ENCODE results near the gene NENF.
A peak's percentile ranks its signal among the peaks of the same experiment; 100 is the strongest.
"Not testable (repeated sequence)": the region's sequence is repeated elsewhere in the genome, so short reads cannot be mapped to it uniquely, and the experiment has no call there.

NENF gene

DNA sequence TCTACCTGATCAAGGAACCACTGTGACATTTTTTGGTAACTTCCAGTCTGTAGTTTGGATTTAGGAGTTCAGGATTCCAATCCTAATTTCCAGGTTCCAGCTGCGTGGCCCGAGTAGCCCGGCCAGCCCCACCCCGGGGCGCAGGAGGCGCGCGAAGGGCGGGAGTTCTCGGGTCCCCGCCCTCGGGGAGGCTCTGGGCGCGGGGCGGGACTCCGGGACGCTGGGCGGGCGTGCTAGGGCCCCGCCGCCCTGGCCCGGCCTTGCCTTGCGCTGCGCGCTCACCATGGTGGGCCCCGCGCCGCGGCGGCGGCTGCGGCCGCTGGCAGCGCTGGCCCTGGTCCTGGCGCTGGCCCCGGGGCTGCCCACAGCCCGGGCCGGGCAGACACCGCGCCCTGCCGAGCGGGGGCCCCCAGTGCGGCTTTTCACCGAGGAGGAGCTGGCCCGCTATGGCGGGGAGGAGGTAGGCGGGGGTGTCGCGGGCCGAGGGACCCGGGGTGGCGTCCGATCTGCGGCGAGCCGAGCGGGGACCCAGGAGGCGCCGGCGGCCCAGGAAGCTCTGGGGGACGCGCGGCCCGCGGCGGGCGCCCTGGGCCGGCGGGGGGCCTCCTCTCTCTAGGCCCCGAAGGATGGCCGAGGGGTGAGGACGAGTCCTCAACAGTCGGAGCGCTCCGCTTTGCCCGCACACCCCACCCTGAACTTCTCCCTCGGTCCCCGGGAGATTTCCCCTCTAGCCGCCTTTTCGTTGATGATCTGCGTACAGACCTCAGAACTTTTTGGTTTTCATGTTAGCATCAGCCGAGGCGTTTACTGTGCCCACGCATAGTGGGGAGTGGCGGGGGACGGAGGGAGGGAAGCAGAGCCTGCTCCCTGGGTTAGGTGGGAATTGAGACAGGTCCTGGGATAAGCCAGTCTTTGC is at the start of gene NENF:
NENF (plus strand) TSS at position 260 of the 916 bp plus-strand sequence; CDS start at position 284, 24 bp downstream.
- Mint-ChIP-seq H3K9me3 (no peaks in the 10 kb centered on the region), H3K36me3 (ENCODE audit: low read depth) (peaks cover 4% of the 10 kb centered on the region), H3K4me3 (peak within 1 kb of the TSS; percentile 80 to 87 (median 86)), H3K27ac (no peak within 1 kb of the TSS), H3K27me3 (ENCODE audit: low read depth) (no peaks in the 10 kb centered on the region), H3K4me1 (peaks cover 9% of the 10 kb centered on the region)
- TF ChIP-seq CTCF (IDR thresholded peaks at IDR 0.05; ENCODE audit: unreplicated experiment in 3 of 3), result no peak

DNA sequence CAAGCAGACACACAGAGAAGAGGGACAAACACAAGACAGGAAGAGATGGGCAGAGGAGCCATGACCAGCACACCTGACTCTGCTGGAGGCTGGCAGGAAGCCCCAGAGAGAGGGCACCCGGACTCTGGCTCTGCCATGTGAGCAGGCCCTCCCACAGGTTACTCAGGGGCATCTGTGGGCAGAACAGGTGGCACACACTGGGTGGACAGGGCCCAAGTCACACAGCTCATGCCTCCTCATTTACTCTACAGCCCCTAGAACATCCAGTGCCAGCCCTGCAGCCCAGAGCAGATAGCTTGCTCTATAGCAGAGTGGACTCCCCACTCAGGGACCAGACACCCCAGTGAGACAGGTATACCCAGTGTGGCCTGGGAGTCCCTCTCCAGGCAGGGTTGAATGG is 46.7 kb upstream of the NENF start:
- Mint-ChIP-seq H3K27ac (no peak overlapping the region), H3K27me3 (ENCODE audit: low read depth) (no peaks in the 10 kb centered on the region), H3K9me3 (peaks cover 19% of the 10 kb centered on the region), H3K4me3 (no peak overlapping the region), H3K4me1 (no peaks in the 10 kb centered on the region), H3K36me3 (ENCODE audit: low read depth) (peaks cover 75% of the 10 kb centered on the region)
- TF ChIP-seq CTCF (IDR thresholded peaks at IDR 0.05; ENCODE audit: unreplicated experiment in 3 of 3), result no peak

- TF ChIP-seq CTCF (IDR thresholded peaks at IDR 0.05; ENCODE audit: unreplicated experiment in 3 of 3), result no peak
- Mint-ChIP-seq H3K27ac (no peak overlapping the region), H3K4me3 (no peak overlapping the region), H3K27me3 (ENCODE audit: low read depth) (no peaks in the 10 kb centered on the region), H3K4me1 (no peaks in the 10 kb centered on the region), H3K9me3 (peaks cover 34% of the 10 kb centered on the region), H3K36me3 (ENCODE audit: low read depth) (peaks cover 89% of the 10 kb centered on the region)
These were observed 43.6 kb upstream of the NENF start for GRCh38 chr1:212388985-212389716.

DNA sequence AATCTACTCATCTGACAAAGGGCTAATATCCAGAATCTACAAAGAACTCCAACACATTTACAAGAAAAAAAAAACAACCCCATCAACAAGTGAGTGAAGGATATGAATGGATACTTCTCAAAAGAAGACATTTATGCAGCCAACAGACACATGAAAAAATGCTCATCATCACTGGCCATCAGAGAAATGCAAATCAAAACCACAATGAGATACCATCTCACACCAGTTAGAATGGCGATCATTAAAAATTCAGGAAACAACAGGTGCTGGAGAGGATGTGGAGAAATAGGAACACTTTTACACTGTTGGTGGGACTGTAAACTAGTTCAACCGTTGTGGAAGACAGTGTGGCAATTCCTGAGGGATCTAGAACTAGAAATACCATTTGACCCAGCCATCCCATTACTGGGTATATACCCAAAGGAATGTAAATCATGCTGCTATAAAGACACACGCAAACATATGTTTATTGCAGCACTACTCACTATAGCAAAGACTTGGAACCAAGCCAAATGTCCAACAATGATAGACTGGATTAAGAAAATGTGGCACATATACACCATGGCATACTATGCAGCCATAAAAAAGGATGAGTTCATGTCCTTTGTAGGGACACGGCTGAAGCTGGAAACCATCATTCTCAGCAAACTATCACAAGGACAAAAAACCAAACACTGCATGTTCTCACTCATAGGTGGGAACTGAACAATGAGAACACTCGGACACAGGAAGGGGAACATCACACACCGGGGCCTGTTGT is 36.9 kb upstream of the NENF start:
- not testable (repeated sequence) for H3K4me3 Mint-ChIP-seq

GRCh38 chr1:212396638-212397037 is 36.1 kb upstream of the NENF start:
- no peaks in the 10 kb centered on the region for H3K4me1 Mint-ChIP-seq
- no peaks in the 10 kb centered on the region for H3K27me3 Mint-ChIP-seq (ENCODE audit: low read depth)
- peaks cover 75% of the 10 kb centered on the region for H3K36me3 Mint-ChIP-seq (ENCODE audit: low read depth)
- TF ChIP-seq CTCF (IDR thresholded peaks at IDR 0.05; ENCODE audit: unreplicated experiment in 3 of 3), result no peak
- H3K9me3 Mint-ChIP-seq, result peaks cover 42% of the 10 kb centered on the region
- no peak overlapping the region for H3K4me3 Mint-ChIP-seq
- H3K27ac Mint-ChIP-seq, result no peak overlapping the region

More for the DNA sequence above, 36.9 kb upstream of the NENF start:
- H3K4me1 Mint-ChIP-seq; H3K27me3 Mint-ChIP-seq (ENCODE audit: low read depth); H3K27ac Mint-ChIP-seq: not testable (repeated sequence)
- peaks cover 83% of the 10 kb centered on the region for H3K36me3 Mint-ChIP-seq (ENCODE audit: low read depth)
- peaks cover 47% of the 10 kb centered on the region for H3K9me3 Mint-ChIP-seq

- TF ChIP-seq CTCF (IDR thresholded peaks at IDR 0.05; ENCODE audit: unreplicated experiment in 3 of 3), result no peak
- H3K9me3 Mint-ChIP-seq, result peaks cover 38% of the 10 kb centered on the region
These were observed 35.5 kb upstream of the NENF start for GRCh38 chr1:212397171-212397570.

More at GRCh38 chr1:212397171-212397570, 35.5 kb upstream of the NENF start:
- Mint-ChIP-seq H3K36me3 (ENCODE audit: low read depth) (peaks cover 74% of the 10 kb centered on the region), H3K27ac (no peak overlapping the region), H3K4me1 (no peaks in the 10 kb centered on the region), H3K4me3 (no peak overlapping the region), H3K27me3 (ENCODE audit: low read depth) (no peaks in the 10 kb centered on the region)

Measured in nephron (organoid).